ENCODE results near the gene ANTKMT. TPM values are rescaled to one million over a fixed set of nuclear protein-coding genes. Genes with fewer than 3 reads are reported as not detected.

Gene ANTKMT
- total RNA-seq, 4 donors from 2014 or later: 24.9 to 42.4 (median 32.1) TPM

DNA sequence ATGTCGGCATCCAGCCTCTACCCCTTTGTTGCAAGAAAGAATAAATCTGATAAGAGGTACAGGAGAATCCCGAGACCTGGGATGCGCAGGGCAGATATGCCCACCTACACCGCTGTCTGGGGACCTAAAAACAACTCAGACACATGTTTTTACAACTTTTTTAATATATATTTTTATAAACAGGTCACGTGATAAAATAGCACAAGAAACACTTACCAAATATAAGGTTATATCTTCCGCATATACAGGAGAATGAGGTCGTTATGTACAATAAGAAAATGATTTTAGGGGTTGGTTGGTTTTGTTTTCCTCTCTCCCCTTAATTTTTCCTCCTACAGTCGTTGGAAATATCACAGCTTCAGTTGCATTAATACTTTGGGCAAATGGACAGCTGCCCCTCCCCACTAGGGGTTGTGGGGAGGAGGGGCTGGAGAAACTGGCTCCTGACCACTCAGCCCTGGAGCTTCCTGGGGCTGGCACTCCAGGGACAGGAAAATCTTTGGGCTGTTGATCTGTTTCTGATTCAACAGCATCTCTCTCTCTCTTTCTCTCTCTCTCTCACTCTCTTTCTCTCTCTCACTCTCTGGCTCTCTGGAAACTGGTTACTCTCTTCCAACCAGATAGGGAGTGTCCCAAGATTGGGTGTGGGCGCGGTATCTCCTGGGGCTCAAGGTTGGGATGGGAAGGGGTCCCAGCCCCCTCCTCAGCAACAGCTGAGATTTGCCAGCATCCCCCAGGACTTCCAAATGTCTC is 28.4 kb upstream of the ANTKMT start:
- TF ChIP-seq, protein P1, sequence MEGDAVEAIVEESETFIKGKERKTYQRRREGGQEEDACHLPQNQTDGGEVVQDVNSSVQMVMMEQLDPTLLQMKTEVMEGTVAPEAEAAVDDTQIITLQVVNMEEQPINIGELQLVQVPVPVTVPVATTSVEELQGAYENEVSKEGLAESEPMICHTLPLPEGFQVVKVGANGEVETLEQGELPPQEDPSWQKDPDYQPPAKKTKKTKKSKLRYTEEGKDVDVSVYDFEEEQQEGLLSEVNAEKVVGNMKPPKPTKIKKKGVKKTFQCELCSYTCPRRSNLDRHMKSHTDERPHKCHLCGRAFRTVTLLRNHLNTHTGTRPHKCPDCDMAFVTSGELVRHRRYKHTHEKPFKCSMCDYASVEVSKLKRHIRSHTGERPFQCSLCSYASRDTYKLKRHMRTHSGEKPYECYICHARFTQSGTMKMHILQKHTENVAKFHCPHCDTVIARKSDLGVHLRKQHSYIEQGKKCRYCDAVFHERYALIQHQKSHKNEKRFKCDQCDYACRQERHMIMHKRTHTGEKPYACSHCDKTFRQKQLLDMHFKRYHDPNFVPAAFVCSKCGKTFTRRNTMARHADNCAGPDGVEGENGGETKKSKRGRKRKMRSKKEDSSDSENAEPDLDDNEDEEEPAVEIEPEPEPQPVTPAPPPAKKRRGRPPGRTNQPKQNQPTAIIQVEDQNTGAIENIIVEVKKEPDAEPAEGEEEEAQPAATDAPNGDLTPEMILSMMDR (IDR thresholded peaks at IDR 0.05): no peak
- no peak for TF ChIP-seq POLR2A (IDR thresholded peaks at IDR 0.05)
- H3K4me3 ChIP-seq (ENCODE audit: low read depth, poor library complexity, severe bottlenecking): no peak overlapping the region
- intact Hi-C loops (cut with DNase I; ENCODE audit: low total_unique reads): no loop called here
- no peak for DNase-seq (ENCODE audit: low spot score in 2 of 2)
- 55 to 63% methylated on average over 10 of the region's 10 CpGs for WGBS, 2 donors

DNA sequence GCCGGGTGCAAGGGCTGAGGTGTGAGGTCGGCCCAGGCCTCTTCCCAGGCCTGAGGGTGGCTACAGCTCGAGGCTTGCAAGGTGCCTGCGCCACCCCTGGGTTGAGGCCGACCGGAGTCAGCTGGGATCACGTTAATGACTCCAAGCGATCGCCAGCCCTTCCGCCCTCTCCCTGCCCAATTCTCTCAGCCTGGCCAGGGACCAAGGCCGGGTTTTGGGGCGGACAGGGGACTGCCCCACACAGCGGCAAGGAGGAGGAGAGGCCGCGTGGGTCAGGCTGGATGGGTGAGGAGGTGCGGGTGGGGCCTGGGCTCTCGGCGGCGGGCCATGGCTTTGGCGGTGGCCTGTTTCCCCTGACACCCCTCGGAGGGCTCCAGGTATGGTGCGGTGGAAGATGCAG is 27.6 kb upstream of the ANTKMT start:
- WGBS, 2 donors: 11 to 40% methylated on average over 7 to 17 of the region's 22 CpGs
- intact Hi-C loops (cut with DNase I; ENCODE audit: low total_unique reads): no loop called here
- H3K4me3 ChIP-seq (ENCODE audit: low read depth, poor library complexity, severe bottlenecking): no peak overlapping the region
- no peak for DNase-seq (ENCODE audit: low spot score in 2 of 2)
- no peak for TF ChIP-seq POLR2A (IDR thresholded peaks at IDR 0.05)
- TF ChIP-seq, protein P1 (IDR thresholded peaks at IDR 0.05): no peak

DNA sequence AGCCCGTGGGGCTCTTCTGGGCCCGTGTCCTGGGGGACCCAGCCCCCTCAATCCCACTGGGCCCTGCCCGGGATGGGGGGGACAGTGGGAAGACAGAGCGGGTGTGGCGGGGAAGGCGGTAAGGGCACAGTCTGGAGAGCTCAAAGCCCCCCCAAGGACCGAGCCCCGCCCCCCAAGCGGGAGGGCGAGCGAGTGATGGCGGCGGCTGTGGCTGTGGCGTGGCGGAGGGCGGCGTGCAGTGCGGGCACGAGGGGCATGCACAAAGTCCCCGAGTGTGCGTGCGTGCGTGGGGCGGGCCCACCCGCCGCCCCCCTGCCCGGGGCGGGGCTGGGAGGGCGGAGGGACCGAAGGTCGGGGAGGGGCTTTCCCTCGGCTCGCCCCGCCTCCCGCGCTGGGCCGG is 27.2 kb upstream of the ANTKMT start:
- no peak for TF ChIP-seq POLR2A (IDR thresholded peaks at IDR 0.05)
- TF ChIP-seq, protein P1 (IDR thresholded peaks at IDR 0.05): no peak
- 9 to 20% methylated on average over 3 to 36 of the region's 37 CpGs for whole genome bisulfite sequencing, 2 donors
- no peak overlapping the region for H3K4me3 ChIP-seq (ENCODE audit: low read depth, poor library complexity, severe bottlenecking)
- intact Hi-C loops (cut with DNase I; ENCODE audit: low total_unique reads): no loop called here
- DNase-seq (ENCODE audit: low spot score in 2 of 2): no peak

DNA sequence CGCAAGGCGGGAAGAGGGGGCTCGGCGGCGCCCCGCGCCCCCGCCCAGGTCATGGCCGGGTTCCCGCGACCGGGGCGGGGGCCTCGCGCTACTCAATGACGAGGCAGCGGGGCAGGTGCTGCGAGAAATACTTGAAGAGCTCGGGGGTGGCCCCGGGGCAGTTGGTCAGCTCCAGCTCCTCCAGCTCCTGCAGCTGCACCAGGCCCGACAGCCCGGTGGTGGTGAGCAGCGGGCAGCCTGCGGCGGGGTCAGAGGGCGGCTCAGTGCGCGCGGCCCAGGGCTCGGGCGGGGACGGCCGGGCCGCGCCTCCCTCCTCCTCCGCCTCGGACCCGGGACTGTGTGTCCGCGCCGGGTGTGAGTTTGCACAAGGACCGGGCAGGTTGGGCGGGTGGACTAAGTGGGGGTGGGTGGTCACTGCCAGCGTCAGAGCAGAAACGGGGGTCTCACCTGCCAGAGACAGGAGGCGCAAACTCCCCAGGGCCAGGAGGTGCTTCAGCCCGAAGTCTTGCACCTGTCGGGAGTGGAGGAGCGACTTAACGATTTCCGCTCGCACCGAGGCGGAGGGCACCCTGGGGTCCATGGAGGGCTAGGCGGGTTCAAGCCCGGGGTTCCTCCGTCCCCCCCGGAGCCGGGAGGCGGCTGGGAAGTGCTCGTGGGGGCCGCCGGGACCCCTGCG is 26.6 kb upstream of the ANTKMT start:
- DNase-seq (ENCODE audit: low spot score in 2 of 2): no peak
- 2% methylated on average over 13 to 27 of the region's 64 CpGs for WGBS, 2 donors
- peak overlapping the region; percentile 19 for H3K4me3 ChIP-seq (ENCODE audit: low read depth, poor library complexity, severe bottlenecking)
- TF ChIP-seq, protein P1 (IDR thresholded peaks at IDR 0.05): no peak
- TF ChIP-seq POLR2A (IDR thresholded peaks at IDR 0.05): no peak
- intact Hi-C loops (cut with DNase I; ENCODE audit: low total_unique reads): no loop called here

DNA sequence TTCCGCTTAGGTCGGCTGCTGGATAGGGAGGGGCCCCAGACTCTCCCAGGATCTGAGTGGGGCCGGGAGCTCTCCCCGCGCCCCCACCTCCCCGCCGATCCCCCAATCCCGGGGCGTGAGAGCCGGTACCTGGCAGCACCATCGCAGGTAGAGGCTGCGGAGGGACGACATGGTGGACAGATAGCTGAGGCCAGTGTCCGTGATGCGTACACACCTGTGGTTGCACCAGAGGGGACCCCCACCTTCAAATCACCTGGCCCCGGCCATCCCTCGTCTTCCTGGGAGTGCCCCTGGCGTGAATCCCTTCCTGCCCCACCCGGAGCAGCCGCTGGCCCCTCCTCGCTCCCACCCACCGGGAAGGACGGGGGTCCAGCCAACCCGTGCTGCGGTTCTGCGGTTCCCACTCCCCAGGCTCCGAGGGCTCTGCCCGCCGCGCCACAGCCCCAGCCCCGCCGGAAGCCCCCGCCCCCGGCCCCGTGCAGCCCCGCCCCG is 26.0 kb upstream of the ANTKMT start:
- intact Hi-C loops (cut with DNase I; ENCODE audit: low total_unique reads): no loop called here
- peak overlapping the region; percentile 19 for H3K4me3 ChIP-seq (ENCODE audit: low read depth, poor library complexity, severe bottlenecking)
- WGBS, 2 donors: 2% methylated on average over 19 to 20 of the region's 37 CpGs
- TF ChIP-seq POLR2A (IDR thresholded peaks at IDR 0.05): no peak
- TF ChIP-seq, protein P1 (IDR thresholded peaks at IDR 0.05): no peak
- no peak for DNase-seq (ENCODE audit: low spot score in 2 of 2)

Data from lower leg skin (tissue), 4 donors.